Vagina (tissue), 2 donors: ENCODE results near the gene PLEKHA6.

ENCODE experiments used
- POLR2A ChIP-seq, 2 donors: fragments of 450-650 bp; IDR thresholded peaks; one replicate each; pipeline ENCODE4 v1.6.1; 2017; ENCODE audit warnings: antibody characterized with exemption in 2 of 2, mild to moderate bottlenecking in 2 of 2, moderate library complexity in 2 of 2
- TF ChIP-seq, protein P1 (sequence below), 3 experiments: fragments of 450-650 bp in 2 of 3; fragments of 200-600 bp in 1 of 3; sonication (generic) in 1 of 3; IDR thresholded peaks; one replicate each; pipeline ENCODE4 v1.5.1; 2017 to 2019; ENCODE audit warnings: antibody characterized with exemption in 3 of 3, mild to moderate bottlenecking in 2 of 3, moderate library complexity in 2 of 3

DNA sequence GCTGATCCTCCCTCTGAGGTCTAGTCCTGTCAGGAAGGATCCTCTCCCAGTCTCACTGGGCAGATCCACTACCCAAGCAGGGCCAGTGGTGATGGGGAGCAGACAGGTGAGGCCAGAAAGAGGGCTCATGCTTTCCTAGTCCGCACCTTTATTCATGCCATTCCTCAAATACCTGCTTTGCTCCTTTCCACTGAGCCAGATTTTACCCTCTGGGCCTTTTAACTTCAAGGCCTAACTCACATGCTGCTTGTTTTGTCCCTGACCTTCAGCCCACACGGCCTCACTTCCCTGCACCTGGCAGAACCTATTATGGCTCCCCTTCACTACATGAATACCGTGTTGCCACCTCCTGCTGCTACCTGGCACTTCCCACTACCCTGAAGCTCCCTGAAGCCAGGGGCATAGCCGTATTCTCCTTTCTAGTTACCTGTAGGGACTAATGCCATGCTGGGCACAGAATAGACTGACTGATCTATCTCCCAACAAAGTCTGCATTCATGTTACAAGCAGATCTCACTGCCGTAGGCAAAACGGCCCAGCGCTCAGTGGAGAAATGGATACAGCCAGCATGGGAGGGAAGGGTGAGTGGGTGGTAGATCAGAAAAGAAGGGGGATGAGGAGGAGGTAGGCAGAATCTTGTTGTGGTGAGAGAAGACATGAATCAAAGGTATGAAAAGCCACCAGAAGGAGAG lies 109.8 kb downstream of the PLEKHA6 start:
- TF ChIP-seq, protein P1, sequence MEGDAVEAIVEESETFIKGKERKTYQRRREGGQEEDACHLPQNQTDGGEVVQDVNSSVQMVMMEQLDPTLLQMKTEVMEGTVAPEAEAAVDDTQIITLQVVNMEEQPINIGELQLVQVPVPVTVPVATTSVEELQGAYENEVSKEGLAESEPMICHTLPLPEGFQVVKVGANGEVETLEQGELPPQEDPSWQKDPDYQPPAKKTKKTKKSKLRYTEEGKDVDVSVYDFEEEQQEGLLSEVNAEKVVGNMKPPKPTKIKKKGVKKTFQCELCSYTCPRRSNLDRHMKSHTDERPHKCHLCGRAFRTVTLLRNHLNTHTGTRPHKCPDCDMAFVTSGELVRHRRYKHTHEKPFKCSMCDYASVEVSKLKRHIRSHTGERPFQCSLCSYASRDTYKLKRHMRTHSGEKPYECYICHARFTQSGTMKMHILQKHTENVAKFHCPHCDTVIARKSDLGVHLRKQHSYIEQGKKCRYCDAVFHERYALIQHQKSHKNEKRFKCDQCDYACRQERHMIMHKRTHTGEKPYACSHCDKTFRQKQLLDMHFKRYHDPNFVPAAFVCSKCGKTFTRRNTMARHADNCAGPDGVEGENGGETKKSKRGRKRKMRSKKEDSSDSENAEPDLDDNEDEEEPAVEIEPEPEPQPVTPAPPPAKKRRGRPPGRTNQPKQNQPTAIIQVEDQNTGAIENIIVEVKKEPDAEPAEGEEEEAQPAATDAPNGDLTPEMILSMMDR (IDR thresholded peaks at IDR 0.05) = no peak
- no peak for TF ChIP-seq POLR2A (IDR thresholded peaks at IDR 0.05)
